ENCODE measurements around the gene RABEP2.

- TF ChIP-seq, protein P1, sequence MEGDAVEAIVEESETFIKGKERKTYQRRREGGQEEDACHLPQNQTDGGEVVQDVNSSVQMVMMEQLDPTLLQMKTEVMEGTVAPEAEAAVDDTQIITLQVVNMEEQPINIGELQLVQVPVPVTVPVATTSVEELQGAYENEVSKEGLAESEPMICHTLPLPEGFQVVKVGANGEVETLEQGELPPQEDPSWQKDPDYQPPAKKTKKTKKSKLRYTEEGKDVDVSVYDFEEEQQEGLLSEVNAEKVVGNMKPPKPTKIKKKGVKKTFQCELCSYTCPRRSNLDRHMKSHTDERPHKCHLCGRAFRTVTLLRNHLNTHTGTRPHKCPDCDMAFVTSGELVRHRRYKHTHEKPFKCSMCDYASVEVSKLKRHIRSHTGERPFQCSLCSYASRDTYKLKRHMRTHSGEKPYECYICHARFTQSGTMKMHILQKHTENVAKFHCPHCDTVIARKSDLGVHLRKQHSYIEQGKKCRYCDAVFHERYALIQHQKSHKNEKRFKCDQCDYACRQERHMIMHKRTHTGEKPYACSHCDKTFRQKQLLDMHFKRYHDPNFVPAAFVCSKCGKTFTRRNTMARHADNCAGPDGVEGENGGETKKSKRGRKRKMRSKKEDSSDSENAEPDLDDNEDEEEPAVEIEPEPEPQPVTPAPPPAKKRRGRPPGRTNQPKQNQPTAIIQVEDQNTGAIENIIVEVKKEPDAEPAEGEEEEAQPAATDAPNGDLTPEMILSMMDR (conservative IDR thresholded peaks at IDR 0.05; ENCODE audit: low read depth in 2 of 2): peak; percentile 27 to 30
- TF ChIP-seq, protein P2, sequence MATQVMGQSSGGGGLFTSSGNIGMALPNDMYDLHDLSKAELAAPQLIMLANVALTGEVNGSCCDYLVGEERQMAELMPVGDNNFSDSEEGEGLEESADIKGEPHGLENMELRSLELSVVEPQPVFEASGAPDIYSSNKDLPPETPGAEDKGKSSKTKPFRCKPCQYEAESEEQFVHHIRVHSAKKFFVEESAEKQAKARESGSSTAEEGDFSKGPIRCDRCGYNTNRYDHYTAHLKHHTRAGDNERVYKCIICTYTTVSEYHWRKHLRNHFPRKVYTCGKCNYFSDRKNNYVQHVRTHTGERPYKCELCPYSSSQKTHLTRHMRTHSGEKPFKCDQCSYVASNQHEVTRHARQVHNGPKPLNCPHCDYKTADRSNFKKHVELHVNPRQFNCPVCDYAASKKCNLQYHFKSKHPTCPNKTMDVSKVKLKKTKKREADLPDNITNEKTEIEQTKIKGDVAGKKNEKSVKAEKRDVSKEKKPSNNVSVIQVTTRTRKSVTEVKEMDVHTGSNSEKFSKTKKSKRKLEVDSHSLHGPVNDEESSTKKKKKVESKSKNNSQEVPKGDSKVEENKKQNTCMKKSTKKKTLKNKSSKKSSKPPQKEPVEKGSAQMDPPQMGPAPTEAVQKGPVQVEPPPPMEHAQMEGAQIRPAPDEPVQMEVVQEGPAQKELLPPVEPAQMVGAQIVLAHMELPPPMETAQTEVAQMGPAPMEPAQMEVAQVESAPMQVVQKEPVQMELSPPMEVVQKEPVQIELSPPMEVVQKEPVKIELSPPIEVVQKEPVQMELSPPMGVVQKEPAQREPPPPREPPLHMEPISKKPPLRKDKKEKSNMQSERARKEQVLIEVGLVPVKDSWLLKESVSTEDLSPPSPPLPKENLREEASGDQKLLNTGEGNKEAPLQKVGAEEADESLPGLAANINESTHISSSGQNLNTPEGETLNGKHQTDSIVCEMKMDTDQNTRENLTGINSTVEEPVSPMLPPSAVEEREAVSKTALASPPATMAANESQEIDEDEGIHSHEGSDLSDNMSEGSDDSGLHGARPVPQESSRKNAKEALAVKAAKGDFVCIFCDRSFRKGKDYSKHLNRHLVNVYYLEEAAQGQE (IDR thresholded peaks at IDR 0.05; ENCODE audit: unreplicated experiment): no peak
- TF ChIP-seq EZH2 (IDR thresholded peaks at IDR 0.05; ENCODE audit: low read depth, unreplicated experiment): no peak
- TF ChIP-seq EZH2phosphoT487 (IDR thresholded peaks at IDR 0.05; ENCODE audit: unreplicated experiment): no peak
- TF ChIP-seq POLR2AphosphoS5 (IDR thresholded peaks at IDR 0.05; ENCODE audit: low read depth): peak; percentile 66
- no peak for TF ChIP-seq ZNF114 (CRISPR knock-in tag; IDR thresholded peaks at IDR 0.05)
- no peak for TF ChIP-seq CREB1 (CRISPR knock-in tag; IDR thresholded peaks at IDR 0.05; ENCODE audit: low read depth)
- no peak for TF ChIP-seq ZNF462 (CRISPR knock-in tag; IDR thresholded peaks at IDR 0.05)
- no peak for TF ChIP-seq NANOG (IDR thresholded peaks at IDR 0.05; ENCODE audit: borderline replicate concordance)
- TF ChIP-seq ETS1 (IDR thresholded peaks at IDR 0.05): no peak
Observed at GRCh38 chr16:28924399-28924761, 658 bp downstream of the RABEP2 start.
